ENCODE measurements around the gene NIT1. TPM values are rescaled to one million over a fixed set of nuclear protein-coding genes. Genes with fewer than 3 reads are reported as not detected.

The NIT1 gene
- polyA plus RNA-seq, 1 experiment, result 19.2 TPM

GRCh38 chr1:161088587-161089110 is 29.3 kb upstream of the NIT1 start:
- Histone ChIP-seq H3K27me3 (ENCODE audit: control insufficient read depth, insufficient read depth, low read length) (no peaks in the 10 kb centered on the region), H3K4me3 (ENCODE audit: low read depth, low read length) (no peak overlapping the region), H3K27ac (ENCODE audit: low read depth, low read length) (no peak overlapping the region), H3K9me3 (ENCODE audit: control insufficient read depth, insufficient read depth, low read length) (no peaks in the 10 kb centered on the region)
- ChIA-PET POLR2A (interaction anchor here (0.6 to 1.9 kb wide), 4 partner anchors 9 to 98 kb away, joined by 3 to 7 read pairs (median 4); partner anchors contain the start of gene USF1), CTCF (interaction anchor here (1.1 to 1.8 kb wide), 3 partner anchors 8 to 98 kb away, joined by 4 to 5 read pairs (median 4); no protein-coding TSS in a partner anchor)
- no peak for DNase-seq (ENCODE audit: low read depth, low spot score)
- TF ChIP-seq CTCF (IDR thresholded peaks at IDR 0.05; ENCODE audit: low read depth, low read length), result no peak

- Histone ChIP-seq H3K27me3 (ENCODE audit: control insufficient read depth, insufficient read depth, low read length) (no peaks in the 10 kb centered on the region), H3K4me3 (ENCODE audit: low read depth, low read length) (no peak within 1 kb of the TSS), H3K27ac (ENCODE audit: low read depth, low read length) (no peak within 1 kb of the TSS), H3K9me3 (ENCODE audit: control insufficient read depth, insufficient read depth, low read length) (no peaks in the 10 kb centered on the region)
- no peak for TF ChIP-seq CTCF (IDR thresholded peaks at IDR 0.05; ENCODE audit: low read depth, low read length)
- DNase-seq (ENCODE audit: low read depth, low spot score), result no peak
- CTCF ChIA-PET, result interaction anchor here (1.2 to 1.8 kb wide), 2 partner anchors 7 to 99 kb away, joined by 4 to 5 read pairs; no protein-coding TSS in a partner anchor
- POLR2A ChIA-PET, result interaction anchor here (0.6 to 1.9 kb wide), 3 partner anchors 8 to 44 kb away, joined by 3 to 7 read pairs (median 3); partner anchors contain the start of gene USF1
Measured at GRCh38 chr1:161089251-161089924, 28.5 kb upstream of the NIT1 start, which contains the start of gene NECTIN4. NECTIN4 (minus strand) TSS chr1:161089558; CDS start chr1:161089296, 262 bp downstream.

GRCh38 chr1:161089938-161090337 is 28.0 kb upstream of the NIT1 start:
- no peak for DNase-seq (ENCODE audit: low read depth, low spot score)
- no peaks in the 10 kb centered on the region for H3K9me3 ChIP-seq (ENCODE audit: control insufficient read depth, insufficient read depth, low read length)
- no peak for TF ChIP-seq CTCF (IDR thresholded peaks at IDR 0.05; ENCODE audit: low read depth, low read length)
- no peak overlapping the region for H3K4me3 ChIP-seq (ENCODE audit: low read depth, low read length)
- no peak overlapping the region for H3K27ac ChIP-seq (ENCODE audit: low read depth, low read length)
- ChIA-PET POLR2A (interaction anchor here (1.9 kb wide), 1 partner anchor 45 kb away, joined by 7 read pairs; the partner anchor contains the start of gene USF1), CTCF (no interaction called here)
- no peaks in the 10 kb centered on the region for H3K27me3 ChIP-seq (ENCODE audit: control insufficient read depth, insufficient read depth, low read length)

GRCh38 chr1:161090617-161091016 is 27.3 kb upstream of the NIT1 start:
- TF ChIP-seq CTCF (IDR thresholded peaks at IDR 0.05; ENCODE audit: low read depth, low read length), result no peak
- CTCF ChIA-PET, result no interaction called here

GRCh38 chr1:161091093-161091492 is 26.8 kb upstream of the NIT1 start:
- H3K27ac ChIP-seq (ENCODE audit: low read depth, low read length), result no peak overlapping the region
- no peak for TF ChIP-seq CTCF (IDR thresholded peaks at IDR 0.05; ENCODE audit: low read depth, low read length)
- H3K27me3 ChIP-seq (ENCODE audit: control insufficient read depth, insufficient read depth, low read length), result no peaks in the 10 kb centered on the region
- DNase-seq (ENCODE audit: low read depth, low spot score), result no peak
- ChIA-PET CTCF (no interaction called here), POLR2A (no interaction called here)
- H3K4me3 ChIP-seq (ENCODE audit: low read depth, low read length), result no peak overlapping the region
- H3K9me3 ChIP-seq (ENCODE audit: control insufficient read depth, insufficient read depth, low read length), result no peaks in the 10 kb centered on the region

More at GRCh38 chr1:161090617-161091016, 27.3 kb upstream of the NIT1 start:
- Histone ChIP-seq H3K4me3 (ENCODE audit: low read depth, low read length) (no peak overlapping the region), H3K9me3 (ENCODE audit: control insufficient read depth, insufficient read depth, low read length) (no peaks in the 10 kb centered on the region), H3K27me3 (ENCODE audit: control insufficient read depth, insufficient read depth, low read length) (no peaks in the 10 kb centered on the region), H3K27ac (ENCODE audit: low read depth, low read length) (no peak overlapping the region)
- POLR2A ChIA-PET, result no interaction called here
- DNase-seq (ENCODE audit: low read depth, low spot score), result no peak
